CD14-positive monocyte (primary cell): Measurements from ENCODE around the gene BTBD7. TPM values are rescaled to one million over a fixed set of nuclear protein-coding genes. Genes with fewer than 3 reads are reported as not detected.
"Not testable (repeated sequence)": the region's sequence is repeated elsewhere in the genome, so short reads cannot be mapped to it uniquely, and the experiment has no call there.

Experiments
- DNase-seq, 3 donors: peaks; one replicate each; pipeline ENCODE4 v3.0.0-alpha.2; 2011 to 2022
- H2AFZ ChIP-seq: 2 replicates; pipeline ENCODE4 v1.6.0; 2012; ENCODE audit warnings: mild to moderate bottlenecking, low read depth, low read length, inconsistent platforms; ENCODE audit not compliant: insufficient read depth, poor library complexity, severe bottlenecking
- H3K27ac ChIP-seq, 2 donors: 1 replicate in 1 of 2; 2 replicates in 1 of 2; pipeline ENCODE4 v1.5.1; 2012 to 2013; ENCODE audit warnings: low read length in 2 of 2, control low read depth in 1 of 2, inconsistent platforms in 1 of 2, low read depth in 1 of 2, mild to moderate bottlenecking in 1 of 2
- H3K27me3 ChIP-seq, 2 donors: one replicate each; pipeline versions ENCODE4 v1.6.0 to v1.6.1; 2011 to 2013; ENCODE audit warnings: low read length in 2 of 2; ENCODE audit not compliant: control insufficient read depth in 2 of 2, insufficient read depth in 2 of 2
- H3K36me3 ChIP-seq, 2 donors: replicated peaks in 1 of 2; 1 replicate in 1 of 2; 2 replicates in 1 of 2; pipeline versions ENCODE4 v1.5.1 to v1.6.1; 2012 to 2013; ENCODE audit warnings: low read length in 2 of 2, control low read depth in 1 of 2, inconsistent platforms in 1 of 2, mild to moderate bottlenecking in 1 of 2; ENCODE audit not compliant: insufficient read depth in 2 of 2, control insufficient read depth in 1 of 2
- H3K4me1 ChIP-seq, 2 donors: 1 replicate in 1 of 2; 2 replicates in 1 of 2; pipeline versions ENCODE4 v1.5.1 to v1.6.1; 2012 to 2013; ENCODE audit warnings: low read length in 2 of 2, control low read depth in 1 of 2, inconsistent platforms in 1 of 2, mild to moderate bottlenecking in 1 of 2, moderate library complexity in 1 of 2; ENCODE audit not compliant: insufficient read depth in 2 of 2, control insufficient read depth in 1 of 2
- H3K4me2 ChIP-seq: replicated peaks from 2 replicates; pipeline ENCODE3; 2012; ENCODE audit warnings: low read length, moderate library complexity, mild to moderate bottlenecking; ENCODE audit not compliant: poor library complexity, severe bottlenecking; ENCODE audit errors: extremely low read depth
- H3K4me3 ChIP-seq, 3 experiments: fragments of 200-600 bp in 1 of 3; sonication (generic) in 1 of 3; replicated peaks in 1 of 3; 1 replicate in 2 of 3; 2 replicates in 1 of 3; pipeline ENCODE4 v1.5.1; 2011 to 2013; ENCODE audit warnings: low read length in 3 of 3, mild to moderate bottlenecking in 3 of 3, control low read depth in 2 of 3, low read depth in 2 of 3, inconsistent platforms in 1 of 3, moderate library complexity in 1 of 3
- H3K79me2 ChIP-seq: 2 replicates; pipeline ENCODE4 v1.6.0; 2012; ENCODE audit warnings: mild to moderate bottlenecking, control low read depth, inconsistent platforms, low read length, moderate library complexity; ENCODE audit not compliant: insufficient read depth
- H3K9ac ChIP-seq: 2 replicates; pipeline ENCODE4 v1.6.0; 2017; ENCODE audit warnings: low read length, mild to moderate bottlenecking; ENCODE audit not compliant: insufficient read depth, poor library complexity, severe bottlenecking
- H3K9me3 ChIP-seq, 2 donors: replicated peaks in 1 of 2; 1 replicate in 1 of 2; 2 replicates in 1 of 2; pipeline versions ENCODE4 v1.5.1 to v1.6.1; 2012 to 2013; ENCODE audit warnings: low read length in 2 of 2, control low read depth in 1 of 2; ENCODE audit not compliant: control insufficient read depth in 1 of 2, insufficient read depth in 1 of 2
- H4K20me1 ChIP-seq: 2 replicates; pipeline ENCODE4 v1.6.0; 2012; ENCODE audit warnings: mild to moderate bottlenecking, low read length, control low read depth, moderate library complexity; ENCODE audit not compliant: insufficient read depth
- H3K27ac Mint-ChIP-seq, 7 donors: one replicate each; pipeline ENCODE4 v1.8.0; 2020; ENCODE audit warnings: mild to moderate bottlenecking in 7 of 7, mixed read lengths in 7 of 7, moderate library complexity in 6 of 7, inconsistent platforms in 2 of 7
- H3K27me3 Mint-ChIP-seq, 3 donors: one replicate each; pipeline ENCODE4 v1.8.0; 2021 to 2022; ENCODE audit warnings: low read depth in 3 of 3, mild to moderate bottlenecking in 3 of 3, mixed read lengths in 3 of 3, moderate library complexity in 3 of 3, inconsistent platforms in 1 of 3
- H3K36me3 Mint-ChIP-seq, 2 donors: one replicate each; pipeline ENCODE4 v1.8.0; 2020; ENCODE audit warnings: mixed read lengths in 2 of 2, inconsistent platforms in 1 of 2, mild to moderate bottlenecking in 1 of 2
- H3K4me1 Mint-ChIP-seq: one replicate; pipeline ENCODE4 v1.8.0; 2020; ENCODE audit warnings: mild to moderate bottlenecking, mixed read lengths
- H3K4me3 Mint-ChIP-seq, 2 donors: one replicate each; pipeline ENCODE4 v1.8.0; 2020; ENCODE audit warnings: mild to moderate bottlenecking in 2 of 2, mixed read lengths in 2 of 2, moderate library complexity in 1 of 2
- H3K9me3 Mint-ChIP-seq, 7 donors: one replicate each; pipeline ENCODE4 v1.8.0; 2020 to 2022; ENCODE audit warnings: mixed read lengths in 7 of 7, mild to moderate bottlenecking in 6 of 7, moderate library complexity in 6 of 7, inconsistent platforms in 2 of 7
- WGBS: methylation state at CpG from one replicate; pipeline ENCODE4 v1.1.5; 2013; ENCODE audit warnings: missing lambda C conversion rate; ENCODE audit not compliant: insufficient coverage; 5-methylcytosine and 5-hydroxymethylcytosine counted together
- intact Hi-C, 2 donors: fragments of 100-400 bp; cut with micrococcal nuclease; formaldehyde crosslinking; loops; one replicate each; pipeline versions ENCODE4 v1.15.0 to v1.15.1; 2023
- polyA plus RNA-seq, 3 donors: library from polyadenylated mRNA; depleted of rRNA in 1 of 3; unstranded in 2 of 3; stranded (reverse) in 1 of 3; fragments of 300-500 nt in 2 of 3; fragments of >200 nt in 1 of 3; fragmentation: Illumina TruSeq in 2 of 3; gene quantifications; 1 replicate in 2 of 3; 2 replicates in 1 of 3; pipeline ENCODE4 v1.2.3, GENCODE V29; 2012 to 2021
- TF ChIP-seq, protein P1 (sequence below): fragments of 200-600 bp; IDR thresholded peaks from one replicate; pipeline ENCODE4 v1.8.0; 2022; ENCODE audit warnings: antibody characterized with exemption, mild to moderate bottlenecking

BTBD7 gene
- polyA plus RNA-seq, 3 donors: 8.3 to 8.6 (median 8.5) TPM

DNA sequence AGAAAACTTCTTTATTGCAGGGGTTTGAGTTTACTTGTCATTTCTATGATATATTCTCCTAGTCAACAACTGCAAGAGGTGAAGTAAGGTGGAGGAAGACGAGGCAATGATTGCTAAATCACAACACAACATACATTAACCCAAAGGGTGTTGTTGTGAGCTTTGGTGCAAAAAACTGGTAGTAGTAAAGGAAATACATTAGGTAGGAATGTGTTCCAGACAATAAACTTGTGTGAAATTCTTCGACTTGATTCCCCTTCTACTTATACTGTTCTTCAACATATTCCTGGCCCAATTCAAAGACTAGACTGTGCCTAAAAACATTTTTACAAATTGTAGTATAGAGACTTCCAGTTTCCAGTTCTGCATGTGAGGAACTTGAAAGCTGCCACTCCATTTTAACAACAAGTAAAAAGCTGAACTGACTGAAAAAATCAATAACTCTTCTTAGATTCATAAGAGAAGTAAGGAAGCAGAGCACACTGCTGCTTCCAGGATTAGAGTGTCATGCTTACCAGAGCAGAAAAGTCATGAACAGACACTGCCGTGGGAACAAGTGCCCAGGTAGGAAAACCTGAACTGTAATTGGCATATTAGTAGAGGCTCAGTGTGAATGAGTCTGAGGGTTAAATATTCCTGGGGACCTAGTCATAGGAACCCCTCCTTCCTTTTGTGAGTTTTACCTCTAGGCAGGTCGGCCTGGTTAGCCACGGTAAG, 36.3 kb upstream of the BTBD7 start:
- H3K79me2 ChIP-seq: no peaks in the 10 kb centered on the region
- peaks cover 0 to 9% (median 4%) of the 10 kb centered on the region in 7 donors for H3K9me3 Mint-ChIP-seq
- no peaks in the 10 kb centered on the region for H3K9me3 ChIP-seq
- TF ChIP-seq, protein P1, sequence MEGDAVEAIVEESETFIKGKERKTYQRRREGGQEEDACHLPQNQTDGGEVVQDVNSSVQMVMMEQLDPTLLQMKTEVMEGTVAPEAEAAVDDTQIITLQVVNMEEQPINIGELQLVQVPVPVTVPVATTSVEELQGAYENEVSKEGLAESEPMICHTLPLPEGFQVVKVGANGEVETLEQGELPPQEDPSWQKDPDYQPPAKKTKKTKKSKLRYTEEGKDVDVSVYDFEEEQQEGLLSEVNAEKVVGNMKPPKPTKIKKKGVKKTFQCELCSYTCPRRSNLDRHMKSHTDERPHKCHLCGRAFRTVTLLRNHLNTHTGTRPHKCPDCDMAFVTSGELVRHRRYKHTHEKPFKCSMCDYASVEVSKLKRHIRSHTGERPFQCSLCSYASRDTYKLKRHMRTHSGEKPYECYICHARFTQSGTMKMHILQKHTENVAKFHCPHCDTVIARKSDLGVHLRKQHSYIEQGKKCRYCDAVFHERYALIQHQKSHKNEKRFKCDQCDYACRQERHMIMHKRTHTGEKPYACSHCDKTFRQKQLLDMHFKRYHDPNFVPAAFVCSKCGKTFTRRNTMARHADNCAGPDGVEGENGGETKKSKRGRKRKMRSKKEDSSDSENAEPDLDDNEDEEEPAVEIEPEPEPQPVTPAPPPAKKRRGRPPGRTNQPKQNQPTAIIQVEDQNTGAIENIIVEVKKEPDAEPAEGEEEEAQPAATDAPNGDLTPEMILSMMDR: no peak
- peak overlapping the region in 1 of 2 donors; percentile 65 for H3K4me3 Mint-ChIP-seq
- no peaks in the 10 kb centered on the region for H3K27me3 Mint-ChIP-seq
- no peaks in the 10 kb centered on the region for H3K36me3 ChIP-seq
- peak in 2 of 3 donors; percentile 1 for DNase-seq
- no peaks in the 10 kb centered on the region for H4K20me1 ChIP-seq
- no peak overlapping the region for H3K9ac ChIP-seq
- no peaks in the 10 kb centered on the region for H3K27me3 ChIP-seq
- no peaks in the 10 kb centered on the region for H3K36me3 Mint-ChIP-seq
- H3K27ac Mint-ChIP-seq: peak overlapping the region; percentile 59 to 87 (median 74)
- intact Hi-C loops: no loop called here
- peaks cover 18 to 21% of the 10 kb centered on the region in 2 donors for H3K4me1 ChIP-seq
- no CpG with 5 or more reads among the region's 5 CpGs for WGBS
- peaks cover 19% of the 10 kb centered on the region for H3K4me1 Mint-ChIP-seq
- H2AFZ ChIP-seq: peak overlapping the region; percentile 73
- H3K4me2 ChIP-seq: peak overlapping the region; percentile 56
- peak overlapping the region in 1 of 3 experiments; percentile 24 for H3K4me3 ChIP-seq
- H3K27ac ChIP-seq: peak overlapping the region in 1 of 2 donors; percentile 72

DNA sequence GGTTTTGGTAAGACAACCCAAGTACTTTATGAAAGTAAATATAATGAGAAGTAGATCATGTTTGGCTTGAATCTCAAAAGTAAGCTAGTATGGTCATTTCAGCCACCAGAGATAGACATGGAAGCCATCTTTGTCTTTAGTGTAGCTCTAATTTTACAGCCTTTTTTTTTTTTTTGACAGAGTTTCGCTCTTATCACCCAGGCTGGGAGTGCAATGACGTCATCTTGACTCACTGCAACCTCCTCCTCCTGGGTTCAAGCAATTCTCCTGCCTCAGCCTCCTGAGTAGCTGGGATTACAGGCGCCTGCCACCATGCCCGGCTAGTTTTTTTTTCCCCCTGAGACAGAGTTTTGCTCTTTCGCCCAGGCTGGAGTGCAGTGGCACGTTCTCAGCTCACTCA, 22.0 kb upstream of the BTBD7 start:
- H3K27ac Mint-ChIP-seq, H3K27me3 Mint-ChIP-seq, H3K27me3 ChIP-seq, H3K36me3 ChIP-seq, H3K4me1 Mint-ChIP-seq, H2AFZ ChIP-seq, H3K9me3 ChIP-seq, H3K36me3 Mint-ChIP-seq, H3K4me1 ChIP-seq, H3K79me2 ChIP-seq, intact Hi-C loops, H3K9ac ChIP-seq, H4K20me1 ChIP-seq, DNase-seq, H3K4me3 ChIP-seq, H3K27ac ChIP-seq, H3K4me3 Mint-ChIP-seq, H3K4me2 ChIP-seq: not testable (repeated sequence)
- 100% methylated on average over 1 of the region's 6 CpGs for WGBS
- H3K9me3 Mint-ChIP-seq: peaks cover 1 to 12% (median 8%) of the 10 kb centered on the region in 7 donors
